RWPE2 (cell line): ENCODE data around the gene LDB2.

ENCODE experiments used
- ATAC-seq: fragments of 200-7000 bp; cut with Tn5 transposase; 3 replicates; pipeline ENCODE4 v1.9.1; 2021; ENCODE audit warnings: low read depth
- DNase-seq: peaks from one replicate; pipeline ENCODE4 v3.0.0-alpha.2; 2020; ENCODE audit warnings: low spot score
- H3K27ac ChIP-seq: fragments of 450-650 bp; 2 replicates; pipeline ENCODE4 v1.5.1; 2017; ENCODE audit warnings: mild to moderate bottlenecking; ENCODE audit not compliant: poor library complexity, severe bottlenecking
- H3K27me3 ChIP-seq: fragments of 250-450 bp; sonication (Bioruptor Pico); 2 replicates; pipeline ENCODE4 v1.5.1; 2021; ENCODE audit warnings: mild to moderate bottlenecking, moderate library complexity; ENCODE audit not compliant: insufficient read depth, poor library complexity, severe bottlenecking
- H3K36me3 ChIP-seq: fragments of 250-450 bp; sonication (Bioruptor Pico); 2 replicates; pipeline ENCODE4 v1.5.1; 2020; ENCODE audit warnings: low read depth, mild to moderate bottlenecking, moderate library complexity
- H3K4me1 ChIP-seq: fragments of 250-450 bp; sonication (Bioruptor Pico); 2 replicates; pipeline ENCODE4 v1.5.1; 2021; ENCODE audit warnings: mild to moderate bottlenecking, moderate library complexity; ENCODE audit not compliant: insufficient read depth, poor library complexity, severe bottlenecking
- H3K4me3 ChIP-seq: fragments of 250-450 bp; sonication (Bioruptor Pico); 2 replicates; pipeline ENCODE4 v1.5.1; 2021; ENCODE audit warnings: mild to moderate bottlenecking, moderate library complexity; ENCODE audit not compliant: severe bottlenecking
- H3K9me3 ChIP-seq: fragments of 250-450 bp; sonication (Bioruptor Pico); 2 replicates; pipeline ENCODE4 v1.5.1; 2021; ENCODE audit warnings: mild to moderate bottlenecking, moderate library complexity; ENCODE audit not compliant: severe bottlenecking
- CTCF ChIP-seq: fragments of 450-650 bp; IDR thresholded peaks from one replicate; pipeline ENCODE4 v1.5.1; 2017; ENCODE audit warnings: mild to moderate bottlenecking, moderate library complexity; ENCODE audit not compliant: poor library complexity, severe bottlenecking

The LDB2 gene

GRCh38 chr4:16741287-16741686, 157.2 kb downstream of the LDB2 start:
- Histone ChIP-seq H3K4me1 (no peaks in the 10 kb centered on the region), H3K9me3 (no peaks in the 10 kb centered on the region), H3K36me3 (no peaks in the 10 kb centered on the region), H3K4me3 (no peak overlapping the region), H3K27me3 (no peaks in the 10 kb centered on the region), H3K27ac (no peak overlapping the region)
- no peak for TF ChIP-seq CTCF
- ATAC-seq, result no peak
- DNase-seq, result no peak

- Histone ChIP-seq H3K4me3 (no peak overlapping the region), H3K9me3 (no peaks in the 10 kb centered on the region), H3K27ac (no peak overlapping the region), H3K4me1 (no peaks in the 10 kb centered on the region), H3K36me3 (no peaks in the 10 kb centered on the region), H3K27me3 (no peaks in the 10 kb centered on the region)
- no peak for TF ChIP-seq CTCF
- ATAC-seq, result no peak
- no peak for DNase-seq
These were observed 158.3 kb downstream of the LDB2 start for GRCh38 chr4:16739997-16740624.

- no peak for ATAC-seq
- Histone ChIP-seq H3K9me3 (no peaks in the 10 kb centered on the region), H3K4me1 (no peaks in the 10 kb centered on the region), H3K27me3 (peaks cover 6% of the 10 kb centered on the region), H3K27ac (no peak overlapping the region), H3K4me3 (no peak overlapping the region), H3K36me3 (no peaks in the 10 kb centered on the region)
- DNase-seq, result no peak
- TF ChIP-seq CTCF, result no peak
These were observed 159.9 kb downstream of the LDB2 start for GRCh38 chr4:16738558-16738957.

GRCh38 chr4:16733509-16733908, 164.9 kb downstream of the LDB2 start:
- no peak overlapping the region for H3K27ac ChIP-seq
- ATAC-seq, result no peak
- no peak for DNase-seq
- no peak overlapping the region for H3K4me3 ChIP-seq
- no peaks in the 10 kb centered on the region for H3K9me3 ChIP-seq
- TF ChIP-seq CTCF, result no peak
- H3K36me3 ChIP-seq, result no peaks in the 10 kb centered on the region
- peaks cover 37% of the 10 kb centered on the region for H3K27me3 ChIP-seq
- H3K4me1 ChIP-seq, result no peaks in the 10 kb centered on the region

GRCh38 chr4:16732741-16733140, 165.7 kb downstream of the LDB2 start:
- DNase-seq (no peak), ATAC-seq (no peak)
- Histone ChIP-seq H3K9me3 (no peaks in the 10 kb centered on the region), H3K4me3 (no peak overlapping the region), H3K36me3 (no peaks in the 10 kb centered on the region), H3K27ac (no peak overlapping the region), H3K27me3 (peaks cover 37% of the 10 kb centered on the region), H3K4me1 (no peaks in the 10 kb centered on the region)
- TF ChIP-seq CTCF, result no peak
